Lower lobe of right lung (tissue), 2 donors: ENCODE results near the gene DAZAP1. TPM values are rescaled to one million over a fixed set of nuclear protein-coding genes. Genes with fewer than 3 reads are reported as not detected.

Experiments used
- ATAC-seq, 2 donors: fragments of 200-7000 bp; cut with Tn5 transposase; one replicate each; pipeline ENCODE4 v1.9.1; 2020 to 2022; ENCODE audit warnings: mild to moderate bottlenecking in 2 of 2, moderate library complexity in 2 of 2
- DNase-seq: peaks from one replicate; pipeline ENCODE4 v3.0.0-alpha.2; 2020
- H3K27ac ChIP-seq: fragments of 200-600 bp; one replicate; pipeline ENCODE4 v1.8.0; 2022
- H3K27me3 ChIP-seq: fragments of 200-600 bp; one replicate; pipeline ENCODE4 v1.8.0; 2022; ENCODE audit warnings: low read depth
- H3K36me3 ChIP-seq: fragments of 200-600 bp; one replicate; pipeline ENCODE4 v1.8.0; 2022; ENCODE audit warnings: mild to moderate bottlenecking
- H3K4me1 ChIP-seq: fragments of 200-600 bp; one replicate; pipeline ENCODE4 v1.8.0; 2022
- H3K4me3 ChIP-seq: fragments of 200-600 bp; one replicate; pipeline ENCODE4 v1.8.0; 2022; ENCODE audit warnings: mild to moderate bottlenecking
- H3K9me3 ChIP-seq: fragments of 200-600 bp; one replicate; pipeline ENCODE4 v1.8.0; 2022
- CTCF ChIP-seq: fragments of 200-600 bp; IDR thresholded peaks from one replicate; pipeline ENCODE4 v1.8.0; 2022; ENCODE audit warnings: antibody characterized with exemption, mild to moderate bottlenecking
- intact Hi-C: fragments of 100-400 bp; cut with DNase I; formaldehyde crosslinking; loops from one replicate; pipeline ENCODE4 v1.11.0; 2022
- total RNA-seq: library from RNA; stranded (reverse); fragmentation: NEBNext Ultra II Directional; extraction: Animal tissue kit (Norgen Biotek cat#: 25700); gene quantifications from one replicate; pipeline ENCODE4 v1.2.1, GENCODE V29; 2021
- donor health status: DM: no; HTN: yes; CAD: no; lungs with severe emphysema.

DAZAP1 gene
- total RNA-seq, 1 donor from 2014 or later = 89.4 TPM

GRCh38 chr19:1441022-1441426, 33.6 kb downstream of the DAZAP1 start:
- ATAC-seq = no peak
- intact Hi-C loops = no loop called here
- TF ChIP-seq CTCF = no peak

GRCh38 chr19:1441677-1442438, 34.5 kb downstream of the DAZAP1 start:
- no peaks in the 10 kb centered on the region for H3K9me3 ChIP-seq
- H3K27ac ChIP-seq = no peak overlapping the region
- H3K36me3 ChIP-seq = peaks cover 41% of the 10 kb centered on the region
- H3K4me3 ChIP-seq = no peak overlapping the region
- intact Hi-C loops = no loop called here
- peaks cover 16% of the 10 kb centered on the region for H3K27me3 ChIP-seq
- ATAC-seq = no peak
- peaks cover 41% of the 10 kb centered on the region for H3K4me1 ChIP-seq
- peak; percentile 46 for DNase-seq
- TF ChIP-seq CTCF = no peak

More at GRCh38 chr19:1441022-1441426, 33.6 kb downstream of the DAZAP1 start:
- peaks cover 41% of the 10 kb centered on the region for H3K36me3 ChIP-seq
- DNase-seq = peak; percentile 40
- no peaks in the 10 kb centered on the region for H3K9me3 ChIP-seq
- H3K4me1 ChIP-seq = peaks cover 34% of the 10 kb centered on the region
- peaks cover 8% of the 10 kb centered on the region for H3K27me3 ChIP-seq
- no peak overlapping the region for H3K4me3 ChIP-seq
- no peak overlapping the region for H3K27ac ChIP-seq

GRCh38 chr19:1445185-1445931, 38.0 kb downstream of the DAZAP1 start:
- DNase-seq (peak; percentile 83), ATAC-seq (peak; percentile 92 to 94)
- Histone ChIP-seq H3K4me3 (peak overlapping the region; percentile 55), H3K27me3 (peaks cover 51% of the 10 kb centered on the region), H3K27ac (no peak overlapping the region), H3K9me3 (no peaks in the 10 kb centered on the region), H3K4me1 (peaks cover 22% of the 10 kb centered on the region), H3K36me3 (peaks cover 29% of the 10 kb centered on the region)
- TF ChIP-seq CTCF = peak; percentile 93
- intact Hi-C loops = no loop called here

GRCh38 chr19:1445932-1446712, 38.7 kb downstream of the DAZAP1 start:
- intact Hi-C loops = no loop called here

More at GRCh38 chr19:1445932-1446712, 38.7 kb downstream of the DAZAP1 start:
- H3K27me3 ChIP-seq = peaks cover 59% of the 10 kb centered on the region
- ATAC-seq = peak; percentile 26 to 30
- peaks cover 22% of the 10 kb centered on the region for H3K4me1 ChIP-seq
- no peaks in the 10 kb centered on the region for H3K9me3 ChIP-seq
- no peak overlapping the region for H3K27ac ChIP-seq
- H3K4me3 ChIP-seq = peak overlapping the region; percentile 55
- DNase-seq = no peak
- peaks cover 21% of the 10 kb centered on the region for H3K36me3 ChIP-seq
- TF ChIP-seq CTCF = no peak
